HCT116 (cell line): ENCODE results near the gene TIMM10B. TPM values are rescaled to one million over a fixed set of nuclear protein-coding genes. Genes with fewer than 3 reads are reported as not detected.

ENCODE experiments used
- ATAC-seq: fragments of 200-7000 bp; cut with Tn5 transposase; 2 replicates; pipeline ENCODE4 v1.9.1; 2020; ENCODE audit warnings: mild to moderate bottlenecking, moderate library complexity
- BruUV-seq: library from RNA; stranded (reverse); fragments of 400-500 nt; replicated peaks from 2 replicates; lab custom pipeline; 2021; lab: Mats Ljungman, UMichigan
- CTCF ChIA-PET: fragments of 300-600 bp; sonication (Branson Sonifier 250); formaldehyde crosslinking; loops from one replicate; lab custom pipeline; 2021; ENCODE audit warnings: antibody characterized with exemption; lab: Charles Lee
- POLR2A ChIA-PET: fragments of 300-600, 350-600 bp; sonication (Branson Sonifier 250); formaldehyde crosslinking; loops from one replicate; lab custom pipeline; 2021; ENCODE audit warnings: antibody characterized with exemption; lab: Charles Lee
- RAD21 ChIA-PET, 2 experiments: fragments of 300-600 bp; sonication (Branson Sonifier 250); formaldehyde crosslinking; loops; one replicate each; lab custom pipeline; 2023; ENCODE audit warnings: low total read pairs in 2 of 2; ENCODE audit not compliant: uncharacterized antibody in 2 of 2, unreplicated experiment in 2 of 2, low non-redundant PET in 1 of 2; lab: Charles Lee
- DNase-seq: peaks from one replicate; pipeline ENCODE4 v3.0.0-alpha.2; 2010; ENCODE audit warnings: low read depth, low spot score
- H2AFZ ChIP-seq: fragments of 200-600 bp; shearing (Covaris generic), sonication (generic); 2 replicates; pipeline ENCODE4 v1.6.1; 2017; ENCODE audit warnings: low read depth, mixed run types, mixed read lengths, antibody characterized with exemption, low read length; ENCODE audit not compliant: poor library complexity, severe bottlenecking
- H3K27ac ChIP-seq: 2 replicates; pipeline ENCODE4 v1.5.1; 2012; ENCODE audit warnings: low read depth, low read length
- H3K27me3 ChIP-seq: fragments of 200-600 bp; sonication (generic); 2 replicates; pipeline ENCODE4 v1.6.1; 2016; ENCODE audit warnings: mixed run types, low read length, mixed read lengths; ENCODE audit not compliant: insufficient read depth
- H3K36me3 ChIP-seq, 2 experiments: fragments of 200-500 bp in 1 of 2; fragments of 200-600 bp in 1 of 2; sonication (Bioruptor generic) in 1 of 2; sonication (generic) in 1 of 2; 2 replicates each; pipeline versions ENCODE4 v1.5.1 to v1.6.1; 2014 to 2016; ENCODE audit warnings: low read length in 2 of 2, inconsistent platforms in 1 of 2, mixed read lengths in 1 of 2, mixed run types in 1 of 2; ENCODE audit not compliant: insufficient read depth in 2 of 2, control insufficient read depth in 1 of 2
- H3K4me1 ChIP-seq, 2 experiments: fragments of 200-600 bp in 1 of 2; sonication (generic) in 1 of 2; 2 replicates each; pipeline versions ENCODE4 v1.5.1 to v1.6.1; 2012 to 2017; ENCODE audit warnings: low read length in 2 of 2, inconsistent platforms in 1 of 2, mild to moderate bottlenecking in 1 of 2, mixed read lengths in 1 of 2, mixed run types in 1 of 2, moderate library complexity in 1 of 2; ENCODE audit not compliant: insufficient read depth in 2 of 2, control insufficient read depth in 1 of 2
- H3K4me2 ChIP-seq: fragments of 200-600 bp; sonication (generic); 2 replicates; pipeline ENCODE4 v1.6.1; 2017; ENCODE audit warnings: mixed run types, low read length, mixed read lengths
- H3K4me3 ChIP-seq, 2 experiments: fragments of 200-600 bp in 1 of 2; sonication (generic) in 1 of 2; replicated peaks in 1 of 2; 2 replicates each; pipeline ENCODE4 v1.5.1; 2011 to 2016; ENCODE audit warnings: low read length in 2 of 2, control low read depth in 1 of 2, low read depth in 1 of 2, mild to moderate bottlenecking in 1 of 2, mixed read lengths in 1 of 2, mixed run types in 1 of 2
- H3K79me2 ChIP-seq: fragments of 200-600 bp; sonication (generic); 2 replicates; pipeline ENCODE4 v1.6.1; 2017; ENCODE audit warnings: mild to moderate bottlenecking, mixed run types, low read length, moderate library complexity, mixed read lengths; ENCODE audit not compliant: insufficient read depth
- H3K9ac ChIP-seq: fragments of 200-600 bp; sonication (generic); 2 replicates; pipeline ENCODE4 v1.6.1; 2016; ENCODE audit warnings: low read length, mixed read lengths
- H3K9me2 ChIP-seq: fragments of 200-600 bp; sonication (generic), shearing (Covaris generic); 2 replicates; pipeline ENCODE4 v1.6.1; 2017; ENCODE audit warnings: mixed run types, mild to moderate bottlenecking, moderate library complexity; ENCODE audit not compliant: insufficient read depth
- H3K9me3 ChIP-seq, 2 experiments: fragments of 200-500 bp in 1 of 2; fragments of 200-600 bp in 1 of 2; sonication (Bioruptor generic) in 1 of 2; sonication (generic) in 1 of 2; 2 replicates each; pipeline ENCODE4 v1.6.1; 2014 to 2017; ENCODE audit warnings: low read length in 2 of 2, mixed read lengths in 2 of 2, inconsistent platforms in 1 of 2, low read depth in 1 of 2, mild to moderate bottlenecking in 1 of 2, mixed run types in 1 of 2, moderate library complexity in 1 of 2; ENCODE audit not compliant: control insufficient read depth in 1 of 2, insufficient read depth in 1 of 2
- H4K20me1 ChIP-seq: fragments of 200-600 bp; sonication (generic), shearing (Covaris generic); 2 replicates; pipeline ENCODE4 v1.6.1; 2017; ENCODE audit warnings: mixed run types, mild to moderate bottlenecking, moderate library complexity; ENCODE audit not compliant: insufficient read depth
- CBX3 ChIP-seq: IDR thresholded peaks from 2 replicates; pipeline ENCODE4 v1.6.1; 2012; ENCODE audit warnings: low read depth
- EGR1 ChIP-seq: IDR thresholded peaks from 2 replicates; pipeline ENCODE4 v1.6.1; 2012; ENCODE audit warnings: low read depth
- EZH2phosphoT487 ChIP-seq: fragments of 200-600 bp; IDR thresholded peaks from 2 replicates; pipeline ENCODE4 v1.6.1; 2018; ENCODE audit warnings: antibody characterized with exemption, borderline replicate concordance
- FOSL1 ChIP-seq: IDR thresholded peaks from 2 replicates; pipeline ENCODE4 v1.6.1; 2012; ENCODE audit warnings: low read depth
- JUND ChIP-seq: IDR thresholded peaks from 2 replicates; pipeline ENCODE4 v1.6.1; 2012
- SIN3A ChIP-seq: IDR thresholded peaks from 2 replicates; pipeline ENCODE4 v1.6.1; 2012; ENCODE audit warnings: low read depth
- SRF ChIP-seq: IDR thresholded peaks from 2 replicates; pipeline ENCODE4 v1.6.1; 2012; ENCODE audit warnings: low read depth
- TCF7L2 ChIP-seq: IDR thresholded peaks from 2 replicates; pipeline ENCODE4 v1.7.0; 2011; ENCODE audit warnings: borderline replicate concordance, inconsistent platforms; ENCODE audit not compliant: insufficient read depth, insufficient read length; ENCODE audit errors: extremely low read depth
- YY1 ChIP-seq: IDR thresholded peaks from 2 replicates; pipeline ENCODE4 v1.6.1; 2011; ENCODE audit warnings: low read length, low read depth, moderate library complexity, mild to moderate bottlenecking; ENCODE audit not compliant: insufficient replicate concordance; ENCODE audit errors: extremely low read depth
- ZNF274 ChIP-seq: fragments of 200-500 bp; sonication (Bioruptor generic); IDR thresholded peaks from 2 replicates; pipeline ENCODE4 v1.6.1; 2014; ENCODE audit warnings: mild to moderate bottlenecking, low read depth, low read length, inconsistent platforms
- intact Hi-C: fragments of 100-400 bp; cut with micrococcal nuclease; formaldehyde crosslinking; loops from 2 replicates; pipeline ENCODE4 v1.10.0; 2022
- total RNA-seq: library from RNA; stranded (reverse); gene quantifications from one replicate; pipeline ENCODE4 v1.2.1, GENCODE V29; 2021; ENCODE audit not compliant: unreplicated experiment
- TF ChIP-seq, protein P1 (sequence below): IDR thresholded peaks from 2 replicates; pipeline ENCODE4 v1.6.1; 2012; ENCODE audit warnings: low read depth
- TF ChIP-seq, protein P2 (sequence below): IDR thresholded peaks from 2 replicates; pipeline ENCODE4 v1.6.1; 2011; ENCODE audit warnings: mild to moderate bottlenecking, low read length, moderate library complexity; ENCODE audit not compliant: insufficient replicate concordance; ENCODE audit errors: extremely low read depth
- TF ChIP-seq, protein P3 (sequence below): IDR thresholded peaks from 2 replicates; pipeline ENCODE4 v1.6.1; 2012
- TF ChIP-seq, protein P4 (sequence below), 3 experiments: fragments of 200-600 bp in 1 of 3; sonication (generic) in 1 of 3; IDR thresholded peaks in 2 of 3; conservative IDR thresholded peaks in 1 of 3; 2 replicates each; pipeline ENCODE4 v1.5.1; 2012 to 2017; ENCODE audit warnings: low read depth in 2 of 3, low read length in 2 of 3, antibody characterized with exemption in 1 of 3, borderline replicate concordance in 1 of 3, control low read depth in 1 of 3, mild to moderate bottlenecking in 1 of 3, mixed read lengths in 1 of 3, mixed run types in 1 of 3, moderate library complexity in 1 of 3; ENCODE audit not compliant: insufficient read depth in 1 of 3

Gene TIMM10B
- total RNA-seq, 1 experiment from 2014 or later, result 22.9 TPM

DNA sequence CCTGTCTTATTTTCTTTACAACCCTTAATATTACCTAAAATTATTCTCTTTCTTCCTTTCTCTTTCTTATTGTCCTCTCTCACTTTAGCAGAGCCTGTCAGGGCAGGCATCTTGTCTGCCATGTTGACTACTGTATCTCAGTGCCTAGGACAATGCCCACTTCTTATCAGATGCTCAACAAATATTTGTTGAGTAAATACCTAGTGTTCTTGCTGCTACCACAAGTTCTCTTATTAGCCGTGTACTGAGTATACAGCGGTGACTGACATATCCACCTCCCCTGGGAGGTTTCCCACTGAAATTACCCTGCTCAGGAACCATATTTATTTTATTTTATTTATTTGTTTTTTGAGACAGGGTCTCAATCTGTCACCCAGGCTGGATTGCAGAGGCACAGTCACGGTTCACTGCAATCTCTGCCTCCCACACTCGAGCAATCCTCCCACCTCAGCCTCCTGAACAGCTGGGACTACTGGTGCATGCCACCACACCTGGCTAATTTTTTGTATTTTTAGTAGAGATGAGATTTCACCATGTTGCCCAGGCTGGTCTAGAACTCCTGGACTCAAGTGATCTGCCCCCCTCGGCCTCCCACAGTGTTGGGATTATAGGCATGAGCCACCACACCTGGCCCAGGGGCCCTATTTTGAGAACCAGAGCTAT is 47.2 kb upstream of the TIMM10B start:
- no peaks in the 10 kb centered on the region for H3K9me3 ChIP-seq
- no peaks in the 10 kb centered on the region for H3K27me3 ChIP-seq
- intact Hi-C loops, result no loop called here
- no peak for TF ChIP-seq SRF
- TF ChIP-seq FOSL1, result no peak
- no peak for TF ChIP-seq JUND
- TF ChIP-seq TCF7L2, result no peak
- TF ChIP-seq CBX3, result no peak
- no peak for TF ChIP-seq SIN3A
- TF ChIP-seq ZNF274, result no peak
- TF ChIP-seq, protein P1, sequence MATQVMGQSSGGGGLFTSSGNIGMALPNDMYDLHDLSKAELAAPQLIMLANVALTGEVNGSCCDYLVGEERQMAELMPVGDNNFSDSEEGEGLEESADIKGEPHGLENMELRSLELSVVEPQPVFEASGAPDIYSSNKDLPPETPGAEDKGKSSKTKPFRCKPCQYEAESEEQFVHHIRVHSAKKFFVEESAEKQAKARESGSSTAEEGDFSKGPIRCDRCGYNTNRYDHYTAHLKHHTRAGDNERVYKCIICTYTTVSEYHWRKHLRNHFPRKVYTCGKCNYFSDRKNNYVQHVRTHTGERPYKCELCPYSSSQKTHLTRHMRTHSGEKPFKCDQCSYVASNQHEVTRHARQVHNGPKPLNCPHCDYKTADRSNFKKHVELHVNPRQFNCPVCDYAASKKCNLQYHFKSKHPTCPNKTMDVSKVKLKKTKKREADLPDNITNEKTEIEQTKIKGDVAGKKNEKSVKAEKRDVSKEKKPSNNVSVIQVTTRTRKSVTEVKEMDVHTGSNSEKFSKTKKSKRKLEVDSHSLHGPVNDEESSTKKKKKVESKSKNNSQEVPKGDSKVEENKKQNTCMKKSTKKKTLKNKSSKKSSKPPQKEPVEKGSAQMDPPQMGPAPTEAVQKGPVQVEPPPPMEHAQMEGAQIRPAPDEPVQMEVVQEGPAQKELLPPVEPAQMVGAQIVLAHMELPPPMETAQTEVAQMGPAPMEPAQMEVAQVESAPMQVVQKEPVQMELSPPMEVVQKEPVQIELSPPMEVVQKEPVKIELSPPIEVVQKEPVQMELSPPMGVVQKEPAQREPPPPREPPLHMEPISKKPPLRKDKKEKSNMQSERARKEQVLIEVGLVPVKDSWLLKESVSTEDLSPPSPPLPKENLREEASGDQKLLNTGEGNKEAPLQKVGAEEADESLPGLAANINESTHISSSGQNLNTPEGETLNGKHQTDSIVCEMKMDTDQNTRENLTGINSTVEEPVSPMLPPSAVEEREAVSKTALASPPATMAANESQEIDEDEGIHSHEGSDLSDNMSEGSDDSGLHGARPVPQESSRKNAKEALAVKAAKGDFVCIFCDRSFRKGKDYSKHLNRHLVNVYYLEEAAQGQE, result no peak
- TF ChIP-seq, protein P2, sequence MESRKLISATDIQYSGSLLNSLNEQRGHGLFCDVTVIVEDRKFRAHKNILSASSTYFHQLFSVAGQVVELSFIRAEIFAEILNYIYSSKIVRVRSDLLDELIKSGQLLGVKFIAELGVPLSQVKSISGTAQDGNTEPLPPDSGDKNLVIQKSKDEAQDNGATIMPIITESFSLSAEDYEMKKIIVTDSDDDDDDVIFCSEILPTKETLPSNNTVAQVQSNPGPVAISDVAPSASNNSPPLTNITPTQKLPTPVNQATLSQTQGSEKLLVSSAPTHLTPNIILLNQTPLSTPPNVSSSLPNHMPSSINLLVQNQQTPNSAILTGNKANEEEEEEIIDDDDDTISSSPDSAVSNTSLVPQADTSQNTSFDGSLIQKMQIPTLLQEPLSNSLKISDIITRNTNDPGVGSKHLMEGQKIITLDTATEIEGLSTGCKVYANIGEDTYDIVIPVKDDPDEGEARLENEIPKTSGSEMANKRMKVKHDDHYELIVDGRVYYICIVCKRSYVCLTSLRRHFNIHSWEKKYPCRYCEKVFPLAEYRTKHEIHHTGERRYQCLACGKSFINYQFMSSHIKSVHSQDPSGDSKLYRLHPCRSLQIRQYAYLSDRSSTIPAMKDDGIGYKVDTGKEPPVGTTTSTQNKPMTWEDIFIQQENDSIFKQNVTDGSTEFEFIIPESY, result no peak
- no peak for TF ChIP-seq EZH2phosphoT487
- no peak for TF ChIP-seq EGR1
- TF ChIP-seq YY1, result no peak
- TF ChIP-seq, protein P3, sequence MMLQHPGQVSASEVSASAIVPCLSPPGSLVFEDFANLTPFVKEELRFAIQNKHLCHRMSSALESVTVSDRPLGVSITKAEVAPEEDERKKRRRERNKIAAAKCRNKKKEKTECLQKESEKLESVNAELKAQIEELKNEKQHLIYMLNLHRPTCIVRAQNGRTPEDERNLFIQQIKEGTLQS, result no peak
- TF ChIP-seq, protein P4, sequence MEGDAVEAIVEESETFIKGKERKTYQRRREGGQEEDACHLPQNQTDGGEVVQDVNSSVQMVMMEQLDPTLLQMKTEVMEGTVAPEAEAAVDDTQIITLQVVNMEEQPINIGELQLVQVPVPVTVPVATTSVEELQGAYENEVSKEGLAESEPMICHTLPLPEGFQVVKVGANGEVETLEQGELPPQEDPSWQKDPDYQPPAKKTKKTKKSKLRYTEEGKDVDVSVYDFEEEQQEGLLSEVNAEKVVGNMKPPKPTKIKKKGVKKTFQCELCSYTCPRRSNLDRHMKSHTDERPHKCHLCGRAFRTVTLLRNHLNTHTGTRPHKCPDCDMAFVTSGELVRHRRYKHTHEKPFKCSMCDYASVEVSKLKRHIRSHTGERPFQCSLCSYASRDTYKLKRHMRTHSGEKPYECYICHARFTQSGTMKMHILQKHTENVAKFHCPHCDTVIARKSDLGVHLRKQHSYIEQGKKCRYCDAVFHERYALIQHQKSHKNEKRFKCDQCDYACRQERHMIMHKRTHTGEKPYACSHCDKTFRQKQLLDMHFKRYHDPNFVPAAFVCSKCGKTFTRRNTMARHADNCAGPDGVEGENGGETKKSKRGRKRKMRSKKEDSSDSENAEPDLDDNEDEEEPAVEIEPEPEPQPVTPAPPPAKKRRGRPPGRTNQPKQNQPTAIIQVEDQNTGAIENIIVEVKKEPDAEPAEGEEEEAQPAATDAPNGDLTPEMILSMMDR (IDR thresholded peaks at IDR 0.05 in 2 of 3, conservative IDR thresholded peaks at IDR 0.05 in 1 of 3; ENCODE audit: borderline replicate concordance in 1 of 3, insufficient read depth in 1 of 3, low read depth in 2 of 3, low read length in 2 of 3), result no peak
- ATAC-seq (no peak), DNase-seq (no peak)
- POLR2A ChIA-PET, result no interaction called here
- no peaks in the 10 kb centered on the region for H3K36me3 ChIP-seq
- no peaks in the 10 kb centered on the region for H3K79me2 ChIP-seq
- no peaks in the 10 kb centered on the region for H4K20me1 ChIP-seq
- no TSS peak for BruUV-seq
- RAD21 ChIA-PET, result no interaction called here
- no peak overlapping the region for H3K9ac ChIP-seq
- H3K27ac ChIP-seq, result no peak overlapping the region
- H2AFZ ChIP-seq, result no peak overlapping the region
- no peaks in the 10 kb centered on the region for H3K9me2 ChIP-seq
- peaks cover 14 to 20% of the 10 kb centered on the region in 2 experiments for H3K4me1 ChIP-seq
- no peak overlapping the region for H3K4me3 ChIP-seq
- CTCF ChIA-PET, result interaction anchor here (1.2 kb wide), 1 partner anchor 10 kb away, joined by 3 read pairs; no protein-coding TSS in a partner anchor
- H3K4me2 ChIP-seq, result no peak overlapping the region
